Astrocyte of the spinal cord (primary cell): Measurements from ENCODE around the gene REEP6.
"Not testable (repeated sequence)": the region's sequence is repeated elsewhere in the genome, so short reads cannot be mapped to it uniquely, and the experiment has no call there.

ENCODE experiments used
- DNase-seq: peaks from one replicate; pipeline ENCODE4 v3.0.0; 2011; ENCODE audit warnings: low read depth, low spot score
- H3K4me3 ChIP-seq: 2 replicates; pipeline ENCODE4 v1.5.1; 2011; ENCODE audit warnings: low read depth, mild to moderate bottlenecking, low read length, moderate library complexity
- in situ Hi-C: cut with HindIII; loops from 2 replicates; pipeline ENCODE4 v1.10.0; 2017; ENCODE audit warnings: low sequenced_read_pairs
- TF ChIP-seq, protein P1 (sequence below): IDR thresholded peaks from 2 replicates; pipeline ENCODE4 v1.5.1; 2012; ENCODE audit warnings: low read depth, mild to moderate bottlenecking, low read length, inconsistent platforms

Gene REEP6

DNA sequence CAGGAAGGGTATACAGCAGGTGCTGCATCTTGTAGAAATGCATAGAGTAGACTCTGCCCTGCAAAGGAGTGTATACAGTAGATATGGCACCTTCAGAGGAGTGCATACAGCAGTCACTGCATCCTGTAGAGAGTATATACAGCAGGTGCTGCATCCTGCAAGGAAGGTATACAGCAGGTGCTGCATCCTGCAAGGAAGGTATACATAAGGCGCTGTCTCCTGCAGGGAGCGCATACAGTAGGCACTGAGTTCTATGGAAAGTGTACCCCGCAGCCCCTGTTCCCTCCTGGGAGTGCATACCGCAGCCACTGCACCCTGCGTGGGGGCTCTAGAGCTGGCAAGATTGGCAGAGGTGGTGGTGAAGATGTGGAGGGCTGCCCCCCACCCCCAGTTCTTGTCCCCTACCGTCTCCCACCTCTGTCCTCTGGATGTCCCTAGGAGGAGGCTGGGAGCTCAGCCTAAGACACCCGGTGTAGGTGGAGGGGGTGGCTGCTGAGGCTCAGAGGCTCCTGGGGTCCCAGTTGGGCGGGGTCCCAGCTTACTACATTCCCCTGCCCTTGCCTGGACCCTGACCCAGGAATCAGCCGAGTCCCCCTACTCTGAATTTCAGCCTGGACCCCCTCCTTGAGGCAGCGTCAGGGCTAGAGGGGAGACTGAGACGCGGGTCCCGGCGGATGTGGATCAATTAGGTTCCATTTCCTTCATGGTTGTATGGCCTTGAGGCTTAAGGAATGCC lies 24.2 kb downstream of the REEP6 start:
- in situ Hi-C loops: no loop called here
- no peak overlapping the region for H3K4me3 ChIP-seq
- no peak for DNase-seq
- TF ChIP-seq, protein P1, sequence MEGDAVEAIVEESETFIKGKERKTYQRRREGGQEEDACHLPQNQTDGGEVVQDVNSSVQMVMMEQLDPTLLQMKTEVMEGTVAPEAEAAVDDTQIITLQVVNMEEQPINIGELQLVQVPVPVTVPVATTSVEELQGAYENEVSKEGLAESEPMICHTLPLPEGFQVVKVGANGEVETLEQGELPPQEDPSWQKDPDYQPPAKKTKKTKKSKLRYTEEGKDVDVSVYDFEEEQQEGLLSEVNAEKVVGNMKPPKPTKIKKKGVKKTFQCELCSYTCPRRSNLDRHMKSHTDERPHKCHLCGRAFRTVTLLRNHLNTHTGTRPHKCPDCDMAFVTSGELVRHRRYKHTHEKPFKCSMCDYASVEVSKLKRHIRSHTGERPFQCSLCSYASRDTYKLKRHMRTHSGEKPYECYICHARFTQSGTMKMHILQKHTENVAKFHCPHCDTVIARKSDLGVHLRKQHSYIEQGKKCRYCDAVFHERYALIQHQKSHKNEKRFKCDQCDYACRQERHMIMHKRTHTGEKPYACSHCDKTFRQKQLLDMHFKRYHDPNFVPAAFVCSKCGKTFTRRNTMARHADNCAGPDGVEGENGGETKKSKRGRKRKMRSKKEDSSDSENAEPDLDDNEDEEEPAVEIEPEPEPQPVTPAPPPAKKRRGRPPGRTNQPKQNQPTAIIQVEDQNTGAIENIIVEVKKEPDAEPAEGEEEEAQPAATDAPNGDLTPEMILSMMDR: no peak

DNA sequence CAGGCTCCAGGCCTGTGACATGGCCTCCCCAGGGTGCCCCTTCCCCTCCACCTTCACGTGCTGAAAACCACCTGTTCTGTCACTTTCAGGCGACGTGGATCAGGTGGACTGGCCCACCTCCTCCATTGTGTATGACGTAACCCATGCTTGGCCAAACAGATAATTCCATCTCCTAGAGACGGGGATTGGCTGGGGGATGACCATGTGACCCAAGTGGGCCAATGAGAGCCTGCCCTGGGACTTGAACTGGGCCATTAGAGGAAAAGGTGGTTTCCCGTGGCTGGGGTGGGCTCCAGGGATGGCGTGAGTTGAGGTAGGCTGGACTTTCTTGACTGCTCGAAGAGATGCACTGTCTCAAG lies 25.4 kb downstream of the REEP6 start:
- H3K4me3 ChIP-seq: no peak overlapping the region
- TF ChIP-seq, protein P1: no peak
- in situ Hi-C loops: no loop called here
- DNase-seq: no peak

DNA sequence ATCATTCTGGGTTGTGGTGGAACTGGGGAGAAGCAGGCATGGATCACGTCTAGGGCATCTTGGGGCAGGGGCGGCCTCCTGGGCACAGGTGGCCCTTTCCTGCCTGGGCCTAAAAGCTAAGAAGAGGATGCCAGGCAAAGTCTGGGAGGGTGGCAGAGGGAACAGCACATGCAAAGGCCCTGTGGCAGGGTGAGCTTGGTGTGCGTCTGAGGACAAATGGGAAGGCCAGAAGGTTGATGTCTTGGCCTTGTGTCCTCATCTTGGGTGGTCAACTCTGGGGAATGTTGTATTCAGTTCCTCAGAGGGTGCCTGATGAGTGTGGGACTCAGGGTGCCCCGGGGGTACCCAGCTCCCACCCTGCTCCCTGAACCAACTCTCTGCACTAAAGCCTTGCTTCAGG lies 27.5 kb downstream of the REEP6 start:
- in situ Hi-C loops: no loop called here
- H3K4me3 ChIP-seq: no peak overlapping the region
- DNase-seq: no peak
- TF ChIP-seq, protein P1: no peak

DNA sequence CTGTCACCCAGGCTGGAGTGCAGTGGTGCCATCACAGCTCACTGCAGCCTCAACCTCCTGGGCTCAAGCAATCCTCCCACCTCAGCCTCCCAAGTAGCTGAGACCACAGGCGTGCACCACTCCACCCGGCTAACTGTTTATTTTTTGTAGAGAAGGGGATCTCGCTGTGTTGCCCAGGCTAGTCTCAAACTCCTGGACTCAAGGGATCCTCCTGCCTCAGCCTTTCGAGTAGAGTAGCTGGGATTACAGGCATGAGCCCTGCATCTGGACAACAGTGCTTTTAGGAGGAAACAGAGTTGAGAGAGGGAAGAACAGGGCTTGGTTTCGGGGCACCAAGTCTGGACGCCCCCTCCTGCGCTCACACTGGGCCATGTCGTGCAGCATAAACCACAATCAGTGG lies 28.8 kb downstream of the REEP6 start:
- DNase-seq, in situ Hi-C loops: not testable (repeated sequence)

DNA sequence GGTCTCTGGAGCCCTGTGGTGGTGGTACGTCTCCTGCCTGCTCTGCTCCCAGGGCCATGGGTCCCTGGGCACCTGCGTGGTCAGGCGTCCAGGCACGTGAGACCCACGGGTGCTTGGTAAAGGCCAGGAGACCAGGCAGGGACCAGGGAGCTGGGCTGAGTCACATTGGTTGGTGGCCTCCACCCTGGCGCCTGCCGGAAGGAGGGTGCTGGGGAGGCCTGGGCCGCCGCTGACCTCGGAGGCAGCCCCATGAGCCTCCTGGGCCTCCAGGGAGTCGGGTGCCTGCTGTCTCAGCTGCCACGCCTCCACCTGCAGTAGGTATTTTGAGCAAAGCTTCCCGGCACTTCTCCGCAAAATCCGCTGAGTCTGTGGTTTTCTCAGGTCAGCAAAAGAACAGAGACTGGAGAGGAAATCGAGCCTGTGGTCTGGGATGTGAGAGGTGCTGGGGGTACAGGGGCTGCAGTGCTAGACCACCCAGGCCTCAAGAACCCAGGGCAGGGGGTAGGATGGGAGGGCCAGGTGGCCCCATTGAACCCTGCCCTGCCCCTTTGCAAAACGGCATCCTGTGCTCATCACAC lies 29.3 kb downstream of the REEP6 start:
- no peak for DNase-seq
- no peak overlapping the region for H3K4me3 ChIP-seq
- in situ Hi-C loops: no loop called here
- TF ChIP-seq, protein P1: no peak

More for the DNA sequence above, 28.8 kb downstream of the REEP6 start:
- not testable (repeated sequence) for H3K4me3 ChIP-seq

DNA sequence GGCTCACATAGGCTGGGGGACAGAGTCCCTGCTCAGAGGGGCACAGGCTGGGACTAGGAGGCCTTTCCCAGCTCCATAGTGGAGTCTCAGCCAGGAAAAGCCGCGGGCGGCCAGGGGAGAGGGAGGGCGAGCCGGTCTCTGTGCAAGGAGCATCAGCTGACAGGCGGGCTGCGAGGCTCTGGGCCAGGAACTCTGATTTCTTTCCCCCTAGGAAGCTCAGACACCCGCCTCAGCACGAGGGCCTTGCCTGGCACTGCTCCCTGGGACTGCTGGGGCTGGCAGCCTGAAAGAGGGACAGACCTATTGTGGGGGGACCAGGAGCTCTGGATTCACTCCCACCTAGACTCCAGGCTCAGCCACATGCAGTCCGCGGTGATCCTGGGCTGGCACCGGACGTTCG lies 30.7 kb downstream of the REEP6 start:
- in situ Hi-C loops: no loop called here
- DNase-seq: no peak
- no peak overlapping the region for H3K4me3 ChIP-seq
- TF ChIP-seq, protein P1: no peak

DNA sequence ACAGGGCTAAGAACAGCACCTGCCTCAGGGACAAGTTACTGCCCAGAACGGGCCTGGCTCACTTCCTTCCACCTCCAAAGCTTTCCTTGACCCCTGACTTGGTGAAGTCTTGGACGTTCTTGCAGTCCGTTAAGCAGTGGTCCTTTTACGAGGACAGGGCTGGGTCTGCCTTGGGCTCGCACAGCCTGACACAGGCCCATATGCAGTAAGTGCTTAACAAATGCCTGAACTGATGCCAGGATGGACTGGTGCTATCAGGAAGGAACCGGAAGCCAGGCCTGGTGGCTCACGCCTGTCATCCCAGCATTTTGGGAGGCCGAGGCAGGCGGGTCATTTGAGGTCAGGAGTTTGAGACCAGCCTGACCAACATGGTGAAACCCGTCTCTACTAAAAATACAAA lies 31.1 kb downstream of the REEP6 start:
- in situ Hi-C loops: no loop called here
- TF ChIP-seq, protein P1: no peak
- H3K4me3 ChIP-seq: no peak overlapping the region
- no peak for DNase-seq
